Measurements from ENCODE around the gene DNAH2.

DNA sequence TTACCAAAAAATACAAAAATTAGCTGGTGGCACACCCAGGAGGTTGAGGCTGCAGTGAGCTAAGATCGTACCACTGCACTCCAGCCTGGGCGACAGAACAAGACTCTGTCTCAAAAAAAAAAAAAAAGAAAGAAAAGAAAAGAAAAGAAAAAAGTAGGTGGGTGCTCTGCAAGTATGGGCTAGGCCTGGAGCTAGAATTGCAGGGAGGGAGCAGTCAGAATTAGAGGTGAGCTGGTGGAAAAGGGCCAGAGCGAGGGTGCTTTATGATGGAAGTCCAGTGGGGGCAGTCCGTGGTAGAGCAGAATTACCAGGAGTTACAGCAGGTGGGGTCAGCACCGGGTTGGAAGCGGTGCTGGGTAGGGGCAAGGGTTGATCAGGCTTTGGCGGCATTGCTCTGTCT lies 59.5 kb downstream of the DNAH2 start:
- TF ChIP-seq, protein P1, sequence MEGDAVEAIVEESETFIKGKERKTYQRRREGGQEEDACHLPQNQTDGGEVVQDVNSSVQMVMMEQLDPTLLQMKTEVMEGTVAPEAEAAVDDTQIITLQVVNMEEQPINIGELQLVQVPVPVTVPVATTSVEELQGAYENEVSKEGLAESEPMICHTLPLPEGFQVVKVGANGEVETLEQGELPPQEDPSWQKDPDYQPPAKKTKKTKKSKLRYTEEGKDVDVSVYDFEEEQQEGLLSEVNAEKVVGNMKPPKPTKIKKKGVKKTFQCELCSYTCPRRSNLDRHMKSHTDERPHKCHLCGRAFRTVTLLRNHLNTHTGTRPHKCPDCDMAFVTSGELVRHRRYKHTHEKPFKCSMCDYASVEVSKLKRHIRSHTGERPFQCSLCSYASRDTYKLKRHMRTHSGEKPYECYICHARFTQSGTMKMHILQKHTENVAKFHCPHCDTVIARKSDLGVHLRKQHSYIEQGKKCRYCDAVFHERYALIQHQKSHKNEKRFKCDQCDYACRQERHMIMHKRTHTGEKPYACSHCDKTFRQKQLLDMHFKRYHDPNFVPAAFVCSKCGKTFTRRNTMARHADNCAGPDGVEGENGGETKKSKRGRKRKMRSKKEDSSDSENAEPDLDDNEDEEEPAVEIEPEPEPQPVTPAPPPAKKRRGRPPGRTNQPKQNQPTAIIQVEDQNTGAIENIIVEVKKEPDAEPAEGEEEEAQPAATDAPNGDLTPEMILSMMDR (IDR thresholded peaks at IDR 0.05), result no peak
- TF ChIP-seq POLR2A (IDR thresholded peaks at IDR 0.05), result no peak
